PC-3 (cell line): ENCODE measurements around the gene APOLD1. TPM values are rescaled to one million over a fixed set of nuclear protein-coding genes. Genes with fewer than 3 reads are reported as not detected.

Source experiments
- ATAC-seq: fragments of 200-7000 bp; cut with Tn5 transposase; 2 replicates; pipeline ENCODE4 v1.9.1; 2020; ENCODE audit warnings: mild to moderate bottlenecking, moderate library complexity
- BruUV-seq: library from RNA; stranded (reverse); fragments of 400-500 nt; replicated peaks from 2 replicates; lab custom pipeline; 2021; lab: Mats Ljungman, UMichigan
- CTCF ChIA-PET: fragments of 300-600 bp; sonication (Branson Sonifier 250); formaldehyde crosslinking; loops from one replicate; lab custom pipeline; 2022; ENCODE audit warnings: antibody characterized with exemption; lab: Charles Lee
- POLR2A ChIA-PET: fragments of 300-600 bp; sonication (Branson Sonifier 250); formaldehyde crosslinking; loops from one replicate; lab custom pipeline; 2022; ENCODE audit warnings: antibody characterized with exemption; ENCODE audit not compliant: unreplicated experiment; lab: Charles Lee
- DNase-seq: peaks from one replicate; pipeline ENCODE4 v3.0.0-alpha.2; 2015
- H2AFZ ChIP-seq: fragments of 300-600 bp; sonication (generic); 2 replicates; pipeline ENCODE4 v1.6.0; 2016; ENCODE audit warnings: antibody characterized with exemption, low read length
- H3F3A ChIP-seq: fragments of 300-600 bp; sonication (generic); one replicate; pipeline ENCODE4 v1.6.0; 2017; ENCODE audit warnings: antibody characterized with exemption, low read length, control low read depth, mild to moderate bottlenecking; ENCODE audit not compliant: unreplicated experiment
- H3K27ac ChIP-seq: fragments of 300-600 bp; sonication (generic); 2 replicates; pipeline ENCODE4 v1.5.1; 2016; ENCODE audit warnings: mild to moderate bottlenecking, low read length
- H3K27me3 ChIP-seq: fragments of 300-600 bp; sonication (generic); 2 replicates; pipeline ENCODE4 v1.6.1; 2016; ENCODE audit warnings: low read length, mixed read lengths
- H3K36me3 ChIP-seq: fragments of 300-600 bp; sonication (generic); 2 replicates; pipeline ENCODE4 v1.6.1; 2016; ENCODE audit warnings: low read depth, mixed run types, low read length, mixed read lengths
- H3K4me1 ChIP-seq: fragments of 300-600 bp; sonication (generic); 2 replicates; pipeline ENCODE4 v1.5.1; 2016; ENCODE audit warnings: low read length; ENCODE audit not compliant: insufficient read depth
- H3K4me2 ChIP-seq: fragments of 300-600 bp; sonication (generic); 2 replicates; pipeline ENCODE4 v1.6.0; 2016; ENCODE audit warnings: low read length
- H3K4me3 ChIP-seq: fragments of 300-600 bp; sonication (generic); 2 replicates; pipeline ENCODE4 v1.5.1; 2016; ENCODE audit warnings: mild to moderate bottlenecking, low read length, mixed read lengths
- H3K79me2 ChIP-seq: fragments of 300-600 bp; sonication (generic); 2 replicates; pipeline ENCODE4 v1.6.1; 2017; ENCODE audit warnings: low read length, mixed read lengths
- H3K9ac ChIP-seq: fragments of 300-600 bp; sonication (generic); 2 replicates; pipeline ENCODE4 v1.6.0; 2016; ENCODE audit warnings: mild to moderate bottlenecking, low read length
- H3K9me2 ChIP-seq: fragments of 300-600 bp; sonication (generic); replicated peaks from 2 replicates; pipeline ENCODE4 v1.6.1; 2016; ENCODE audit warnings: mixed run types, low read length, mixed read lengths
- H3K9me3 ChIP-seq: fragments of 300-600 bp; sonication (generic); 2 replicates; pipeline ENCODE4 v1.6.1; 2016; ENCODE audit warnings: low read length, mixed read lengths
- H4K20me1 ChIP-seq: fragments of 300-600 bp; sonication (generic); 2 replicates; pipeline ENCODE4 v1.6.1; 2016; ENCODE audit warnings: low read length, mixed read lengths
- CTCF ChIP-seq: fragments of 300-600 bp; sonication (generic); conservative IDR thresholded peaks from 2 replicates; pipeline ENCODE4 v1.5.1; 2017; ENCODE audit warnings: antibody characterized with exemption, low read depth, mild to moderate bottlenecking, low read length
- EZH2 ChIP-seq: fragments of 300-600 bp; sonication (generic); IDR thresholded peaks from one replicate; pipeline ENCODE4 v1.6.1; 2017; ENCODE audit warnings: antibody characterized with exemption, mild to moderate bottlenecking, low read length; ENCODE audit not compliant: unreplicated experiment
- EZH2phosphoT487 ChIP-seq: fragments of 300-600 bp; sonication (generic); IDR thresholded peaks from 2 replicates; pipeline ENCODE4 v1.6.1; 2018; ENCODE audit warnings: mild to moderate bottlenecking, antibody characterized with exemption, low read length, borderline replicate concordance
- intact Hi-C: fragments of 100-400 bp; cut with micrococcal nuclease; formaldehyde crosslinking; loops from 2 replicates; pipeline ENCODE4 v1.9.0; 2023
- total RNA-seq: library from RNA; depleted of rRNA; stranded (reverse); fragments of >200 nt; gene quantifications from 2 replicates; pipeline ENCODE4 v1.2.3, GENCODE V29; 2014

The APOLD1 gene
- total RNA-seq, 1 experiment from 2014 or later, result 3.5 TPM

- peak overlapping the region; percentile 24; the same call in 1 of the 2 replicates for H3K4me2 ChIP-seq
These were observed 2.7 kb downstream of the APOLD1 start for GRCh38 chr12:12788131-12788530.

GRCh38 chr12:12788675-12789368 lies 3.4 kb downstream of the APOLD1 start:
- peaks cover 48% of the 10 kb centered on the region for H3K4me1 ChIP-seq
- peak overlapping the region; percentile 61 for H3K27ac ChIP-seq
- H3K4me2 ChIP-seq, result peak overlapping the region; percentile 43
- ChIA-PET CTCF (interaction anchor here (0.6 to 0.8 kb wide), 2 partner anchors 31 to 112 kb away, joined by 3 to 5 read pairs; no protein-coding TSS in a partner anchor), POLR2A (interaction anchor here (0.7 to 1.0 kb wide), 2 partner anchors 15 to 102 kb away, joined by 3 to 4 read pairs; partner anchors contain the start of gene GPRC5A)
- no peaks in the 10 kb centered on the region for H3F3A ChIP-seq
- H3K79me2 ChIP-seq, result peaks cover 17% of the 10 kb centered on the region
- H3K9me2 ChIP-seq, result no peaks in the 10 kb centered on the region
- TF ChIP-seq EZH2phosphoT487 (no peak), CTCF (peak; percentile 63)
- no peaks in the 10 kb centered on the region for H3K27me3 ChIP-seq
- BruUV-seq, result no TSS peak
- no peaks in the 10 kb centered on the region for H3K9me3 ChIP-seq
- H3K9ac ChIP-seq, result peak overlapping the region; percentile 30; the same call in 1 of the 2 replicates
- peak; percentile 68 for ATAC-seq
- no peak overlapping the region for H3K4me3 ChIP-seq
- no peaks in the 10 kb centered on the region for H3K36me3 ChIP-seq
- no peak overlapping the region for H2AFZ ChIP-seq
- peak; percentile 85 for DNase-seq
- H4K20me1 ChIP-seq, result no peaks in the 10 kb centered on the region
- intact Hi-C loops, result loop anchor here (2.0 to 5.0 kb wide), 5 partner anchors 14 to 194 kb away; partner anchors contain the start of genes DDX47 and GPRC5A

More at GRCh38 chr12:12788131-12788530, 2.7 kb downstream of the APOLD1 start:
- intact Hi-C loops, result loop anchor here (2.0 to 5.0 kb wide), 5 partner anchors 15 to 195 kb away; partner anchors contain the start of genes DDX47 and GPRC5A
- Histone ChIP-seq H3K79me2 (peaks cover 17% of the 10 kb centered on the region), H2AFZ (no peak overlapping the region), H3K4me1 (peaks cover 48% of the 10 kb centered on the region), H3K36me3 (no peaks in the 10 kb centered on the region), H3F3A (no peaks in the 10 kb centered on the region), H3K27ac (peak overlapping the region; percentile 61), H3K9me2 (no peaks in the 10 kb centered on the region), H3K9ac (peak overlapping the region; percentile 29; the same call in 1 of the 2 replicates), H3K9me3 (no peaks in the 10 kb centered on the region), H3K4me3 (no peak overlapping the region), H4K20me1 (no peaks in the 10 kb centered on the region), H3K27me3 (no peaks in the 10 kb centered on the region)
- ATAC-seq, result peak; percentile 16; the same call in 1 of the 2 replicates
- ChIA-PET CTCF (no interaction called here), POLR2A (interaction anchor here (1.3 kb wide), 1 partner anchor 15 kb away, joined by 5 read pairs; no protein-coding TSS in a partner anchor)
- no peak for TF ChIP-seq EZH2phosphoT487
- TF ChIP-seq CTCF, result no peak
- TF ChIP-seq EZH2, result no peak
- no peak for DNase-seq
- no TSS peak for BruUV-seq

GRCh38 chr12:12790956-12791355 lies 5.5 kb downstream of the APOLD1 start:
- H3K9ac ChIP-seq, result no peak overlapping the region
- no peaks in the 10 kb centered on the region for H4K20me1 ChIP-seq
- H3K27ac ChIP-seq, result no peak overlapping the region
- no peaks in the 10 kb centered on the region for H3F3A ChIP-seq
- ATAC-seq, result no peak
- no peaks in the 10 kb centered on the region for H3K9me2 ChIP-seq
- no peaks in the 10 kb centered on the region for H3K27me3 ChIP-seq
- H3K4me2 ChIP-seq, result no peak overlapping the region
- TF ChIP-seq EZH2phosphoT487, result no peak
- no peak for TF ChIP-seq CTCF
- no peak for TF ChIP-seq EZH2
- POLR2A ChIA-PET, result no interaction called here
- H3K4me1 ChIP-seq, result peaks cover 54% of the 10 kb centered on the region
- H3K36me3 ChIP-seq, result no peaks in the 10 kb centered on the region
- BruUV-seq, result no TSS peak
- intact Hi-C loops, result no loop called here
- no peak overlapping the region for H2AFZ ChIP-seq
- no peak overlapping the region for H3K4me3 ChIP-seq
- CTCF ChIA-PET, result no interaction called here
- H3K9me3 ChIP-seq, result no peaks in the 10 kb centered on the region
- H3K79me2 ChIP-seq, result peaks cover 17% of the 10 kb centered on the region
- no peak for DNase-seq
